GM13977 (cell line): ENCODE results near the gene RRP36.
"Not testable (repeated sequence)": the region's sequence is repeated elsewhere in the genome, so short reads cannot be mapped to it uniquely, and the experiment has no call there.

Experiments
- DNase-seq: peaks from one replicate; pipeline ENCODE4 v3.0.0; 2012; ENCODE audit warnings: low spot score
- CTCF ChIP-seq: IDR thresholded peaks from 2 replicates; pipeline ENCODE4 v1.5.1; 2012; ENCODE audit warnings: mild to moderate bottlenecking, control low read depth; ENCODE audit not compliant: insufficient read depth; ENCODE audit errors: extremely low read depth, missing control alignments
- in situ Hi-C: fragments of 300-500 bp; cut with MboI; formaldehyde crosslinking; loops from one replicate; pipeline ENCODE4 v1.12.0; 2022; ENCODE audit warnings: low sequenced_read_pairs, low pct_unique_long_range_greater_than_20kb, mixed read lengths, inconsistent platforms; ENCODE audit not compliant: unreplicated experiment

RRP36 gene

GRCh38 chr6:43036712-43037111 lies 15.3 kb downstream of the RRP36 start:
- in situ Hi-C loops = no loop called here
- DNase-seq = no peak
- TF ChIP-seq CTCF = no peak

DNA sequence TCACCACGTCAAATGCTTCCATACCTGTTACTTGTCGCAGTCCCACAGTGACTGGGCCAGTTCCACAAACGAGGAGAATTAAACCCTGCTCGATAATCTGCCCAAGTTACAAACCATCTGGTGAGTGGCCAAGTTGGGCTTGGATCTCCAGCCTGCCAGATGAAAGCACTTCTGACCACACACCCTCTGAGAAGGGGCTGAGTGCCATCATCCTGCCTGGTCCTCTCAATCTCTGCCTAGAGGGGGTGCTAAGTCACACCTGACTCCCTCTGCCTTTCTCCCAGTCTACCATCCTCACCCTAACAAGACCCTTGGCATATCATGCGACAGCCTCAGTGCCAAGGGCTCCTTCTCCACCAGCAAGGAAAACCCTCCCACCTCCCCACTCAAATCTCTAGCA lies 15.8 kb downstream of the RRP36 start:
- in situ Hi-C loops = no loop called here
- no peak for DNase-seq
- TF ChIP-seq CTCF = no peak

DNA sequence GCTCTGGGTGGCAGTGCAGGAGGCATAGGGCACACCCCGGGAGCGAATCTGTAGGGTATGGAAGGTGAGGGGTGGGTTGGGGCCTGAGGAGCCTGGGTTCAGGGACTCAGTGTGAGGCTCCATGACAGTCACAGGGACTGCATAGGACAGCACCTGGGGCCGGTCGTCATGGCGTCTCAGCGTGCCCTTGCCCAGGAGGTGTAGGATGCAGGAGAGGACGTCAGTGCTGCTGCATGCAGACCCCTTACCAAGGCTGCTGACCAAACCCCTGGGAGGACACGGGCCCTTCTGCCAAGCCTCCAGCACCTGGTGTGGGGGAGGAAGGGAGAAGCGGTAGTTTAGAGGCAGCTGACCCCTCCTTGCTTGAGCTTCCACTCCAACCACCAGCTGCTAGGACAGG lies 16.3 kb downstream of the RRP36 start:
- in situ Hi-C loops = no loop called here
- DNase-seq = no peak
- no peak for TF ChIP-seq CTCF

- TF ChIP-seq CTCF = no peak
- in situ Hi-C loops = no loop called here
- DNase-seq = no peak
Observed at GRCh38 chr6:43038727-43039126, 17.3 kb downstream of the RRP36 start.

DNA sequence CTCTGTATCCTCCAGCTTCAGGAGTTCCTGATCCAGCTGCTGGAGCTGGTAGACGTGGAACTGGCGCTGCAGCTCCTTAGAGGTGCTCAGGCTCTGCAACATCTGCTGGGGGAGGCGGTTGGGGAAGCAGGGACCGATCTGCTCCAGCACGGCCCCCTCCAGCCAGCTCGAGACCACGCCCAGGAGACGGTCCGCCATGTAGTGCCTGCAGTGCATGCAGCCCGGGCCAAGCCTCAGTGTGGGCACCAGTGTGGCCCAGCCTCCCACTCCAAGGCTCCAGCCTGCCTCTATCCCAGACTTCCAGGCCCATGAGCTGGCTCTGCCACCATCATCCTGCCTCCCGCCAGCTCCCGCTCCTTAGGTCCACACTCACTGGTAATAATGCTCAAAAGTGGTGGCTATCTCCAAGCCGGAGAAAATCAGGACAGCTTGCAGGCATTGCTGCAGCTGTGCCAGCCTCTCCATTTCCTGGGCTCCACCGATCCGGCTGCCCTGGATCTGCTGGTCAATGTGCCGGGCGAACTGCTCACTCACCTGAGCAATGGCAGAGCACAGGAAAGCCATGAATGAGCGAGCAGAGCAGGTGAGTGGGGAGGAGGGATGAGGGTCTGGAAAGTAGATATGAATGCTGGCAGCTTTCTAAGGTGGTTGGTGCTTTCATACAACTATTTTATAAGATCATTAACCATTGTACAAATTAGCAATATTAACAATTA lies 19.3 kb downstream of the RRP36 start:
- in situ Hi-C loops = no loop called here
- DNase-seq = no peak
- no peak for TF ChIP-seq CTCF

DNA sequence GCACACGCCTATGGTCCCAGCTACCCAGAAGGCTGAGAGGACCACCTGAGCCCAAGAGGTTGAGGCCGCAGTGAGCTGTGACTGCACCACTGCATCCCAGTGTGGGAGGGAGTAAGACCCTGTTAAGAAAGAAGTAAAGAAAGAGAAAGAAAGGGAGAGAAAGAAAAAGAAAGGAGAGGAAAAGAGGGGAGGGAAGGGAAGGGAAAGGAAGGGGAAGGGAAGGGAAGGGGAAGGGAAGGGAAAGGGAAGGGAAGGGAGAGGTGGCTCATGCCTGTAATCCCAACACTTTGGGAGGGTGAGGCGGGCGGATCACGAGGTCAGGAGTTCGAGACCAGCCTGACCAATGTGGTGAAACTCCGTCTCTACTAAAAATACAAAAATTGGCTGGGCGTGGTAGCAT lies 20.1 kb downstream of the RRP36 start:
- DNase-seq, in situ Hi-C loops: not testable (repeated sequence)

DNA sequence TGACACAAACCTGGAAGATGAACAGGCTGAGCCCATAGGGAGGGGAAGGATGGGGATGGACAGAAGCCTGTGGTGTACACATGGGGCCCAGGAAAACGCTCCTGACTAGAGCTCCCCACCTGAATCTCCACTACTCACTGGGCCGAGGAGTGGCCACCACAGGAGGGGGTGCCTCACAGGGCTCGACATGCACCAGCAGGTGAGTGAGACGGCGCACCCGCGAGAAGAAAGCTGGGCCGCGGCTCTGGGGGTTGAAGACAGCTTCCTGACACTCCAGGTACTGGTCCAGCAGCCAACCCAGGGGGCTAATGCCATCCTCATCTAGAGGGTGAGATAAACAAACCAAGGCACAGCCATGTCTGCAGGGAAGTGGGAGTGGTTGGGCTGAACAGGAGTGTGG lies 21.9 kb downstream of the RRP36 start:
- DNase-seq = no peak
- TF ChIP-seq CTCF = no peak
- in situ Hi-C loops = no loop called here
